Mucosa of descending colon (tissue), 3 donors: ENCODE measurements around the gene B9D1. TPM values are rescaled to one million over a fixed set of nuclear protein-coding genes. Genes with fewer than 3 reads are reported as not detected.

ENCODE experiments used
- ATAC-seq: fragments of 200-7000 bp; cut with Tn5 transposase; one replicate; pipeline ENCODE4 v1.9.1; 2020; ENCODE audit warnings: mild to moderate bottlenecking, moderate library complexity
- DNase-seq, 3 donors: peaks; one replicate each; pipeline ENCODE4 v3.0.0-alpha.2; 2020
- H3K36me3 ChIP-seq: fragments of 200-600 bp; one replicate; pipeline ENCODE4 v1.8.0; 2021; ENCODE audit warnings: low read depth, mild to moderate bottlenecking
- H3K4me1 ChIP-seq: fragments of 200-600 bp; one replicate; pipeline ENCODE4 v1.8.0; 2021; ENCODE audit warnings: low read depth, mild to moderate bottlenecking
- H3K4me3 ChIP-seq: fragments of 200-600 bp; one replicate; pipeline ENCODE4 v1.8.0; 2021; ENCODE audit warnings: mild to moderate bottlenecking
- H3K9me3 ChIP-seq: fragments of 200-600 bp; one replicate; pipeline ENCODE4 v1.8.0; 2021; ENCODE audit warnings: mild to moderate bottlenecking
- CTCF ChIP-seq: fragments of 200-600 bp; IDR thresholded peaks from one replicate; pipeline ENCODE4 v1.8.0; 2022; ENCODE audit warnings: antibody characterized with exemption, mild to moderate bottlenecking
- intact Hi-C, 2 donors: fragments of 100-400 bp; cut with DNase I in 1 of 2; cut with micrococcal nuclease in 1 of 2; formaldehyde crosslinking; loops; one replicate each; pipeline versions ENCODE4 v1.11.0 to v1.11.1; 2022; cut with DNase I, micrococcal nuclease
- total RNA-seq, 3 donors: library from RNA; stranded (reverse); fragmentation: NEBNext Ultra II Directional in 2 of 3; extraction: Animal tissue kit (Norgen Biotek cat#: 25700) in 2 of 3; gene quantifications; one replicate each; pipeline versions ENCODE4 v1.2.1 to v1.2.4, GENCODE V29; 2021 to 2023
- donor health status: DM: no; HTN: no; CAD: no; lungs with moderate emphysema.
- donor health status: DM: no; HTN: no; CAD: no.
- donor health status: DM: no; HTN: yes; CAD: no.

Gene B9D1
- total RNA-seq, 3 donors from 2014 or later = 5.1 to 11.8 (median 10.7) TPM

GRCh38 chr17:19299866-19300265 lies 62.7 kb downstream of the B9D1 start:
- Histone ChIP-seq H3K4me3 (no peak overlapping the region), H3K4me1 (peaks cover 37% of the 10 kb centered on the region), H3K9me3 (no peaks in the 10 kb centered on the region), H3K36me3 (no peaks in the 10 kb centered on the region)
- ATAC-seq (no peak), DNase-seq (no peak)
- intact Hi-C loops = no loop called here
- no peak for TF ChIP-seq CTCF

- H3K9me3 ChIP-seq = no peaks in the 10 kb centered on the region
- H3K4me1 ChIP-seq = peaks cover 31% of the 10 kb centered on the region
- H3K36me3 ChIP-seq = no peaks in the 10 kb centered on the region
- intact Hi-C loops = no loop called here
- no peak overlapping the region for H3K4me3 ChIP-seq
- TF ChIP-seq CTCF = no peak
- DNase-seq (no peak), ATAC-seq (no peak)
Measured at GRCh38 chr17:19299214-19299747, 63.2 kb downstream of the B9D1 start.

- TF ChIP-seq CTCF = no peak
- no peak for DNase-seq
- no peaks in the 10 kb centered on the region for H3K9me3 ChIP-seq
- peaks cover 26% of the 10 kb centered on the region for H3K4me1 ChIP-seq
- ATAC-seq = no peak
- H3K36me3 ChIP-seq = no peaks in the 10 kb centered on the region
- intact Hi-C loops = no loop called here
- no peak overlapping the region for H3K4me3 ChIP-seq
Measured at GRCh38 chr17:19298569-19299213, 63.8 kb downstream of the B9D1 start.

- ATAC-seq (no peak), DNase-seq (no peak)
- intact Hi-C loops = no loop called here
- H3K4me1 ChIP-seq = peaks cover 13% of the 10 kb centered on the region
- no peak overlapping the region for H3K4me3 ChIP-seq
- TF ChIP-seq CTCF = no peak
- H3K36me3 ChIP-seq = no peaks in the 10 kb centered on the region
- no peaks in the 10 kb centered on the region for H3K9me3 ChIP-seq
Measured at GRCh38 chr17:19296786-19297778, 65.4 kb downstream of the B9D1 start.

- no peak for TF ChIP-seq CTCF
- Histone ChIP-seq H3K36me3 (no peaks in the 10 kb centered on the region), H3K4me3 (no peak overlapping the region), H3K4me1 (peaks cover 3% of the 10 kb centered on the region), H3K9me3 (no peaks in the 10 kb centered on the region)
- intact Hi-C loops = no loop called here
- ATAC-seq (no peak), DNase-seq (no peak)
Measured at GRCh38 chr17:19295473-19296135, 66.9 kb downstream of the B9D1 start.
